ENCODE data around the gene VAC14. TPM values are rescaled to one million over a fixed set of nuclear protein-coding genes. Genes with fewer than 3 reads are reported as not detected.

VAC14 gene
- total and polyA plus RNA-seq, 4 experiments from 2014 or later = 30.0 to 41.8 (median 39.2) TPM

DNA sequence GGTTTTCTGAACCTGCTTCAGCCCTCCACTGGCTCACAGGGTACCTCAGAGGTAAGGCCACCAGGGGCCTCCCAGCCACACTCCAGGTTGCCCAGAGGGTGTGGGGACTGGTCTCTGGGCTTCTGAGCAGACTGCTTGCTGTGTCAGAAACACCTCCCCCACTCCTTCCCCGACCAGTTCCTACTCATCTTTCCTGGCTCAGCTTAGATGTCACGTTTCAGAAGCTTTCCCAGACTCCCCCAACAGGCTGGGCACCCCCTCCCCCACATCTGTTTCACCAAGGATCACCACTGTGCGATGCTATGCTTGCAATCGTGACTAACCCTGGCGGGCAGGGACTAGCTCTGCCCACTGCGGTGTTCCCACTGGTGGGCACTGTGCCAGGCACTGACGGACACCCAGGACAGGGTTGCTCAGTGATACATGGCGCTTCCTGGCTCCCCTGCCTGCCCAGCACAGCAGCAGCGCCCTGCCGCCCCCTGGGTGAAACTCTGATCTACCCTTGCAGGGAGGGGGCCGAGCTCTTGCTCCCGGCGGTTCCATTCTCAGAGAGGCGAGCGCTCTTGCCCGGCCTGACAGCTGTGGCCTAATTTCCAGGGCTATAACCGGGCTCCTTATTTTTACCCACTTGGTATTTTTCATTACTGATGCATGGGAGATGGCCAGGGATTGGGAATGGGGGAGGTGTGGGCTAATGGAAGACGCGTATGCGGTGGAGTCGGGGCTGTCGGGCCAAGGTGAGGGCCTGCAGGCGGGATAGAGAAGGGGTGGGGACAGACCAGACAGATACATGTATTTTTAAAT lies 85.7 kb downstream of the VAC14 start:
- CTCF ChIA-PET (ENCODE audit: partially characterized antibody) = no interaction called here
- Histone ChIP-seq H3K27me3 (ENCODE audit: insufficient read depth, low read length) (no peaks in the 10 kb centered on the region), H3K4me3 (ENCODE audit: low read length in 2 of 2) (no peak overlapping the region), H3K27ac (ENCODE audit: low read depth, low read length) (no peak overlapping the region), H3K36me3 (ENCODE audit: insufficient read depth, low read length) (peaks cover 7% of the 10 kb centered on the region), H3K4me1 (ENCODE audit: insufficient read depth, low read length) (no peaks in the 10 kb centered on the region), H3K9me3 (ENCODE audit: control insufficient read depth in 1 of 2, low read length in 2 of 2) (no peaks in the 10 kb centered on the region)
- H3K36me3 Mint-ChIP-seq = peaks cover 18 to 25% of the 10 kb centered on the region in 2 donors
- POLR2A ChIA-PET (ENCODE audit: partially characterized antibody) = no interaction called here
- no peaks in the 10 kb centered on the region for H3K9me3 Mint-ChIP-seq
- H3K4me3 Mint-ChIP-seq = no peak overlapping the region
- H3K27me3 Mint-ChIP-seq = no peaks in the 10 kb centered on the region
- H3K27ac Mint-ChIP-seq = peak overlapping the region in 2 of 7 donors; percentile 22 to 74
- intact Hi-C loops (cut with micrococcal nuclease) = no loop called here
- H3K4me1 Mint-ChIP-seq = peaks cover 0 to 1% (median under 1%) of the 10 kb centered on the region in 4 donors
- DNase-seq = no peak

DNA sequence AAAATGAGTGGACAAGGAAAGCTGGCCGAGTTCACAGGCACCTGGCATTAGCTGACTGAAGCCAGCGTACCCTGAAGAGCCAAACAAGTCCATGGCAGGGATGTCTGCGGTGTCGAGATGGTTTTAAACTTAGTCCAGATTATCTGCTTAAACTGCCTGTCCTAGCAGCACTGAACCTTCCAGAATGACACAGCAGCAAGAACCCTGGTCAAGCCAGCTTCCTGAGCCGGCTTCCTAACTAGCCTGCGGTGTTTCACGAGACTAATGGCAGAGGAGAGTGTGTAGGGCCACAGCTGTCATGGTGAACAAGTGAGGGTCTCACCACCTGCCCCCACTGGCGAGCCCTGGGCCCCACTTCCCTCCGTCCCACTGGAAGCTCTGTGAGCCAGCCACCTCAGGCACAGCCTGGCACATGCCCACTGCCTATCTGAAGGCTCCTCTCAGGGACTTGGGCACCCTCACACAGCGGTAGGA lies 86.3 kb downstream of the VAC14 start:
- ChIA-PET CTCF (ENCODE audit: partially characterized antibody) (no interaction called here), POLR2A (ENCODE audit: partially characterized antibody) (no interaction called here)
- Mint-ChIP-seq H3K4me3 (no peak overlapping the region), H3K27me3 (no peaks in the 10 kb centered on the region), H3K27ac (peak overlapping the region in 1 of 7 donors; percentile 24), H3K4me1 (no peaks in the 10 kb centered on the region), H3K9me3 (no peaks in the 10 kb centered on the region), H3K36me3 (peaks cover 12 to 19% of the 10 kb centered on the region in 2 donors)
- Histone ChIP-seq H3K4me1 (ENCODE audit: insufficient read depth, low read length) (no peaks in the 10 kb centered on the region), H3K36me3 (ENCODE audit: insufficient read depth, low read length) (peaks cover 5% of the 10 kb centered on the region), H3K9me3 (ENCODE audit: control insufficient read depth in 1 of 2, low read length in 2 of 2) (no peaks in the 10 kb centered on the region), H3K27ac (ENCODE audit: low read depth, low read length) (no peak overlapping the region), H3K27me3 (ENCODE audit: insufficient read depth, low read length) (no peaks in the 10 kb centered on the region), H3K4me3 (ENCODE audit: low read length in 2 of 2) (no peak overlapping the region)
- no peak for DNase-seq
- intact Hi-C loops (cut with micrococcal nuclease) = no loop called here

DNA sequence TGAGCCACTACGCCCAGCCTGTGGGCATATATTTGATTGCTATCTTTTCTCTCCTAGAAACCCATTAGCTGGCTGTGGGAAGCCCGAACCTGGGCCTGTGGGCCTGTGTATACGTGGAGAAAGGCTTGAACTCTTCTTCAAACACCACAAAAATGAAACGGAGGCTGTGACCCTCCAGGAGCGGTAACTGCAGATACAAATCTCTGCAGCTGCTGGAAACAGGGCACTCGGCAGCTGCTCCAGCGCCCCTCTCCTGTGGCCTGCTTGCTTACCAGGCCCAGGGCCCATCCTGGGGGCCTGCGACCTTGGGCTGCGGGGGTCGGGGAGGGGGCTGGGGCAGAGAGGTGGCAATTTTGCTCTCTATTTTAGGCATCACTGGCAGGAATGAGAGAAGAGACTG lies 87.1 kb downstream of the VAC14 start:
- no peaks in the 10 kb centered on the region for H3K9me3 ChIP-seq (ENCODE audit: control insufficient read depth in 1 of 2, low read length in 2 of 2)
- no peaks in the 10 kb centered on the region for H3K4me1 ChIP-seq (ENCODE audit: insufficient read depth, low read length)
- POLR2A ChIA-PET (ENCODE audit: partially characterized antibody) = no interaction called here
- no peak overlapping the region for H3K4me3 ChIP-seq (ENCODE audit: low read length in 2 of 2)
- Mint-ChIP-seq H3K4me1 (no peaks in the 10 kb centered on the region), H3K4me3 (no peak overlapping the region), H3K27ac (no peak overlapping the region), H3K36me3 (peaks cover 6 to 12% of the 10 kb centered on the region in 2 donors), H3K9me3 (no peaks in the 10 kb centered on the region), H3K27me3 (no peaks in the 10 kb centered on the region)
- CTCF ChIA-PET (ENCODE audit: partially characterized antibody) = no interaction called here
- no peak overlapping the region for H3K27ac ChIP-seq (ENCODE audit: low read depth, low read length)
- H3K36me3 ChIP-seq (ENCODE audit: insufficient read depth, low read length) = peaks cover 5% of the 10 kb centered on the region
- no peaks in the 10 kb centered on the region for H3K27me3 ChIP-seq (ENCODE audit: insufficient read depth, low read length)
- no peak for DNase-seq
- intact Hi-C loops (cut with micrococcal nuclease) = no loop called here

DNA sequence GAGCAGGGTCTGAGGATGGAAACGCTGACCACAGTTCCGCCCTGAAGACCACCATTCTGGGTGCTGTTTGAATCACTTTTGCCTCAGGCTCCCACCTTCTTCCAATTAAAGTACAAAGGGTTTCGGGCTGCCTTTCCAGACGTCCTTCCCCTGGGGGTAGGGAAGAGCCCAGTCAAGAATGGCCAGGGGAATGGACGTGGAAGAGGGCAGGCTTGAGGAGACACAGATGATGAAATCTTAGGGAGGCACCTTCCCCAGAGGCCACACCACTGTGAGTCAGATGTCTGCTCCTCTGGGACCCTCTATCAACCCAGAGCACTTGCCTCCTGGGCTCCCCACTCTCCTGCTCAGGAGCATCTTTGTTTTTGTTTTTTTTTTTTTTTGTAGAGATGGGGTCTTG lies 87.6 kb downstream of the VAC14 start:
- Mint-ChIP-seq H3K36me3 (peaks cover 6 to 16% of the 10 kb centered on the region in 2 donors), H3K27me3 (no peaks in the 10 kb centered on the region), H3K27ac (peak overlapping the region in 1 of 7 donors; percentile 63), H3K4me3 (no peak overlapping the region), H3K4me1 (no peaks in the 10 kb centered on the region), H3K9me3 (no peaks in the 10 kb centered on the region)
- DNase-seq = no peak
- Histone ChIP-seq H3K36me3 (ENCODE audit: insufficient read depth, low read length) (peaks cover 5% of the 10 kb centered on the region), H3K4me1 (ENCODE audit: insufficient read depth, low read length) (no peaks in the 10 kb centered on the region), H3K27me3 (ENCODE audit: insufficient read depth, low read length) (no peaks in the 10 kb centered on the region), H3K4me3 (ENCODE audit: low read length in 2 of 2) (no peak overlapping the region), H3K9me3 (ENCODE audit: control insufficient read depth in 1 of 2, low read length in 2 of 2) (no peaks in the 10 kb centered on the region), H3K27ac (ENCODE audit: low read depth, low read length) (no peak overlapping the region)
- CTCF ChIA-PET (ENCODE audit: partially characterized antibody) = no interaction called here
- intact Hi-C loops (cut with micrococcal nuclease) = no loop called here
- POLR2A ChIA-PET (ENCODE audit: partially characterized antibody) = no interaction called here

DNA sequence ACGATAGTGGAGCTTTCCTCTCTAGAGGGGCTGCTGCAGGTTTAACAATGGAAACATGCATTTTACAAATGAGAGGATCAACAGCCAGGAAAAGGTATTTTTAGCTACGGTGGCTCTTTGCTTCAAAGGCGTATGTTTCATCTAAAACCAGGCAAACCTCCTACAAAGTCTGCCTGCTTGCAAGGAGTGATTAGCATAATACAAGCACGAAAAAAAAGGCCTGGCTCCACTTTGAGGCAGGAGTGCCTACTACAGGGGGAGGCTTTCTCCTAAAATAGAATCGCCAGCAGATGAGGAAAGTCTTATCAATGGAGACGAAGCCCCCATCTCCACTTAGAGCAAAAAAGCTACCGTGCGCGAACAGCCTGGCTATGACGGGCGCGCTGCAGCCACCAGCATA lies 88.0 kb downstream of the VAC14 start:
- CTCF ChIA-PET (ENCODE audit: partially characterized antibody) = no interaction called here
- Histone ChIP-seq H3K4me3 (ENCODE audit: low read length in 2 of 2) (no peak overlapping the region), H3K36me3 (ENCODE audit: insufficient read depth, low read length) (peaks cover 5% of the 10 kb centered on the region), H3K4me1 (ENCODE audit: insufficient read depth, low read length) (no peaks in the 10 kb centered on the region), H3K27ac (ENCODE audit: low read depth, low read length) (no peak overlapping the region), H3K27me3 (ENCODE audit: insufficient read depth, low read length) (no peaks in the 10 kb centered on the region), H3K9me3 (ENCODE audit: control insufficient read depth in 1 of 2, low read length in 2 of 2) (no peaks in the 10 kb centered on the region)
- H3K27ac Mint-ChIP-seq = no peak overlapping the region
- H3K27me3 Mint-ChIP-seq = no peaks in the 10 kb centered on the region
- intact Hi-C loops (cut with micrococcal nuclease) = no loop called here
- POLR2A ChIA-PET (ENCODE audit: partially characterized antibody) = no interaction called here
- H3K36me3 Mint-ChIP-seq = peaks cover 6 to 19% of the 10 kb centered on the region in 2 donors
- DNase-seq = no peak
- no peaks in the 10 kb centered on the region for H3K4me1 Mint-ChIP-seq
- no peaks in the 10 kb centered on the region for H3K9me3 Mint-ChIP-seq
- no peak overlapping the region for H3K4me3 Mint-ChIP-seq

DNA sequence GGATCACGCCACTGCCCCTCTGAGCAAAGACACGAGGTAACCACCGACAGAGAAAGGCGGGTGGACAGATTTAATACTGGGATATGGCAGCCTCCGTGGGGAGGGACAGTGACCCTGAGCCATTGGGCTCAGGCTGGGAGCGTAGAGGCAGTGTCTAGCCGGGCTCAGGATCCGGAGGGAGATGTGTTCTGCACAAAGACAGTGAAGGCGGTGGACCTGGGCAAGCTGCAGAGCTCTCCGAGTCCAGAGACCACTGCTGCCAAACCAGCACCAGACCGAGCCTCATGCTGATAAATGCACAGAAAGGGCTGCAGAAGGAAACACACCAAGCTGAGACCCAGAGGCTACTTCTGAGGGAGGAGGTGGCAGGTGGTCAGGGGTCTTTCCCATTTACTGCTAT lies 88.6 kb downstream of the VAC14 start:
- Histone ChIP-seq H3K4me3 (ENCODE audit: low read length in 2 of 2) (no peak overlapping the region), H3K27ac (ENCODE audit: low read depth, low read length) (no peak overlapping the region), H3K27me3 (ENCODE audit: insufficient read depth, low read length) (no peaks in the 10 kb centered on the region), H3K36me3 (ENCODE audit: insufficient read depth, low read length) (peaks cover 5% of the 10 kb centered on the region), H3K4me1 (ENCODE audit: insufficient read depth, low read length) (no peaks in the 10 kb centered on the region), H3K9me3 (ENCODE audit: control insufficient read depth in 1 of 2, low read length in 2 of 2) (no peaks in the 10 kb centered on the region)
- H3K27me3 Mint-ChIP-seq = no peaks in the 10 kb centered on the region
- peak overlapping the region in 1 of 7 donors; percentile 52 for H3K27ac Mint-ChIP-seq
- no peaks in the 10 kb centered on the region for H3K9me3 Mint-ChIP-seq
- H3K36me3 Mint-ChIP-seq = peaks cover 6 to 18% of the 10 kb centered on the region in 2 donors
- ChIA-PET CTCF (ENCODE audit: partially characterized antibody) (no interaction called here), POLR2A (ENCODE audit: partially characterized antibody) (no interaction called here)
- DNase-seq = no peak
- intact Hi-C loops (cut with micrococcal nuclease) = no loop called here
- H3K4me1 Mint-ChIP-seq = no peaks in the 10 kb centered on the region
- H3K4me3 Mint-ChIP-seq = no peak overlapping the region

DNA sequence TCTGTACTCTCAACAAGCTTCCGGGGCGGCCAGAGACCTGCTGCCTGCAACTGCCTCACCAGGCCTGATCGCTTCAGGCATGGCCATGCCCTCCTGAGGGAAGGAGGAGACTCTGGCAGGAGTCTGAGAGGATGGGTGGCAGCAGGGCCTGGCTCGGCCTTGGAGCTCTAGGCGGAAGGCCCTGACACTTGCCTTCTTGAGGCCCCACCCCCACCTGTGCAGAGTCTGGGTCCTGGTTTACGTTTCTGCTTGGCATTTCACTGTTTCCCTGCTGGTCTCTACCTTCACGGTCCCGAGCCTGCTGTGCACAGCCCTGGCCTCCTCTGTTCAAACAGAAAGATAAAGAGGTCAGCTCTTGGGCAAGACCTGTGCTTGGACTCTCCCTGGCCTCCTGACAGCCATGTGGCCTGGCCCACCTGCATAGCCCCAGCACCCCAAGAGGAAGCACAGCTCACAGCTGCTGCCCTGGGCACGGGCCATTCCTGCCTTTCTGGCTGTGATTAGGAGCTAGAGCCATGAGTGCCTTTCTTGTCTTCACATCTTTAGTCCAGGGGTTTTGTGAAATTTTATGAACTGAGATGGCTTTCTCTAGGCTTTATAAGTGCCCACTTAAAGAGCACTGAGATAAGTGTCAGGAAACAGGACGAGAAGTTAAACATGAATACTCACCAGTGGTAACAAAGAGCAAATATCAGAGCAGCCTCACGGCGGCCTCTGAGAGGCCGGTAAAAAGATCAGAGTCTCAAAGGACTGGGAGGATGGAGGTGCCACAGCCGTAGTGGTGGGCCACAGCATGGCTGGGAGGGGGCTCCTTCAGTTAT lies 89.5 kb downstream of the VAC14 start:
- Histone ChIP-seq H3K27me3 (ENCODE audit: insufficient read depth, low read length) (no peaks in the 10 kb centered on the region), H3K36me3 (ENCODE audit: insufficient read depth, low read length) (no peaks in the 10 kb centered on the region), H3K27ac (ENCODE audit: low read depth, low read length) (no peak overlapping the region), H3K4me1 (ENCODE audit: insufficient read depth, low read length) (no peaks in the 10 kb centered on the region), H3K9me3 (ENCODE audit: control insufficient read depth in 1 of 2, low read length in 2 of 2) (no peaks in the 10 kb centered on the region), H3K4me3 (ENCODE audit: low read length in 2 of 2) (no peak overlapping the region)
- no peaks in the 10 kb centered on the region for H3K9me3 Mint-ChIP-seq
- CTCF ChIA-PET (ENCODE audit: partially characterized antibody) = no interaction called here
- peaks cover 6 to 18% of the 10 kb centered on the region in 2 donors for H3K36me3 Mint-ChIP-seq
- H3K4me3 Mint-ChIP-seq = no peak overlapping the region
- H3K27ac Mint-ChIP-seq = peak overlapping the region in 1 of 7 donors; percentile 42
- DNase-seq = no peak
- intact Hi-C loops (cut with micrococcal nuclease) = no loop called here
- H3K4me1 Mint-ChIP-seq = no peaks in the 10 kb centered on the region
- H3K27me3 Mint-ChIP-seq = no peaks in the 10 kb centered on the region
- POLR2A ChIA-PET (ENCODE audit: partially characterized antibody) = no interaction called here
